Progenitor cell of endocrine pancreas (in vitro differentiated cells): ENCODE measurements around the gene SCAANT1. TPM values are rescaled to one million over a fixed set of nuclear protein-coding genes. Genes with fewer than 3 reads are reported as not detected.

Experiments used
- DNase-seq: peaks from one replicate; pipeline ENCODE4 v3.0.0; 2021; ENCODE audit warnings: low spot score; ENCODE audit not compliant: unreplicated experiment
- H3K27ac Mint-ChIP-seq: 2 replicates; pipeline ENCODE4 v1.8.0; 2021; ENCODE audit warnings: mild to moderate bottlenecking, moderate library complexity, mixed read lengths
- H3K27me3 Mint-ChIP-seq: 2 replicates; pipeline ENCODE4 v1.8.0; 2021; ENCODE audit warnings: mixed read lengths
- H3K36me3 Mint-ChIP-seq: 2 replicates; pipeline ENCODE4 v1.8.0; 2022; ENCODE audit warnings: mixed read lengths; ENCODE audit not compliant: insufficient read depth
- H3K4me1 Mint-ChIP-seq: 2 replicates; pipeline ENCODE4 v1.8.0; 2021; ENCODE audit warnings: low read depth, mixed read lengths
- H3K4me3 Mint-ChIP-seq: 2 replicates; pipeline ENCODE4 v1.8.0; 2021; ENCODE audit warnings: low read depth, mild to moderate bottlenecking, moderate library complexity, mixed read lengths
- H3K9me3 Mint-ChIP-seq: 2 replicates; pipeline ENCODE4 v1.8.0; 2021; ENCODE audit warnings: low read depth, mixed read lengths
- total RNA-seq: library from RNA; stranded (reverse); gene quantifications from 2 replicates; pipeline ENCODE4 v1.2.1, GENCODE V29; 2021
- TF ChIP-seq, protein P1 (sequence below): fragments of 200-600 bp; sonication (generic); IDR thresholded peaks from one replicate; pipeline ENCODE4 v1.5.0; 2021; ENCODE audit warnings: antibody characterized with exemption, mild to moderate bottlenecking; ENCODE audit not compliant: unreplicated experiment

SCAANT1 gene
- total RNA-seq, 1 donor from 2014 or later: not detected

GRCh38 chr3:63955036-63955650 is 43.0 kb upstream of the SCAANT1 start:
- Mint-ChIP-seq H3K9me3 (no peaks in the 10 kb centered on the region), H3K4me3 (peak overlapping the region; percentile 59), H3K27ac (peak overlapping the region; percentile 94), H3K4me1 (peaks cover 57% of the 10 kb centered on the region), H3K36me3 (peaks cover 4% of the 10 kb centered on the region), H3K27me3 (no peaks in the 10 kb centered on the region)
- DNase-seq: no peak
- TF ChIP-seq, protein P1, sequence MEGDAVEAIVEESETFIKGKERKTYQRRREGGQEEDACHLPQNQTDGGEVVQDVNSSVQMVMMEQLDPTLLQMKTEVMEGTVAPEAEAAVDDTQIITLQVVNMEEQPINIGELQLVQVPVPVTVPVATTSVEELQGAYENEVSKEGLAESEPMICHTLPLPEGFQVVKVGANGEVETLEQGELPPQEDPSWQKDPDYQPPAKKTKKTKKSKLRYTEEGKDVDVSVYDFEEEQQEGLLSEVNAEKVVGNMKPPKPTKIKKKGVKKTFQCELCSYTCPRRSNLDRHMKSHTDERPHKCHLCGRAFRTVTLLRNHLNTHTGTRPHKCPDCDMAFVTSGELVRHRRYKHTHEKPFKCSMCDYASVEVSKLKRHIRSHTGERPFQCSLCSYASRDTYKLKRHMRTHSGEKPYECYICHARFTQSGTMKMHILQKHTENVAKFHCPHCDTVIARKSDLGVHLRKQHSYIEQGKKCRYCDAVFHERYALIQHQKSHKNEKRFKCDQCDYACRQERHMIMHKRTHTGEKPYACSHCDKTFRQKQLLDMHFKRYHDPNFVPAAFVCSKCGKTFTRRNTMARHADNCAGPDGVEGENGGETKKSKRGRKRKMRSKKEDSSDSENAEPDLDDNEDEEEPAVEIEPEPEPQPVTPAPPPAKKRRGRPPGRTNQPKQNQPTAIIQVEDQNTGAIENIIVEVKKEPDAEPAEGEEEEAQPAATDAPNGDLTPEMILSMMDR: no peak

DNA sequence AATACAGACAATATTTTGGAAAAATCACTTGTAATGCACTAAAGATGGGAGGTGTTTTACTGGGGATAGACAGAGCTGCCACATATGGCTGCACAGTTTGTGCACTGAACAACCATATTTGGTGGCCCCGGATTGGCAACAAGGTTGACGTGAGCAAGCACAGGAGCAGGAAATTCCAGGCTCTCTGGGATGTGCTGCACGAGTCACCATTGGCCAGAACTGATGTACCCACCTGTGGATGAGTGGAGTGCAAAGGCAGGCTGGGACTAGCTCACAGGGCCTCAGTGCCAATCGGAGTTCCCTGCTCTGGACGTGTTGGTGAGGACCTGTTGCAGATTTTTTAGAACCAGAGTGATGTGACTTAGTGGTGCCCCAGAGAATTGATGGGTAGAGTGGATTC is 42.0 kb upstream of the SCAANT1 start:
- Mint-ChIP-seq H3K36me3 (peaks cover 4% of the 10 kb centered on the region), H3K4me1 (peaks cover 51% of the 10 kb centered on the region), H3K27ac (peak overlapping the region; percentile 25), H3K4me3 (no peak overlapping the region), H3K9me3 (no peaks in the 10 kb centered on the region), H3K27me3 (no peaks in the 10 kb centered on the region)
- no peak for DNase-seq
- TF ChIP-seq, protein P1: no peak

GRCh38 chr3:63952248-63952594 is 40.0 kb upstream of the SCAANT1 start:
- TF ChIP-seq, protein P1: no peak
- Mint-ChIP-seq H3K4me3 (no peak overlapping the region), H3K36me3 (peaks cover 4% of the 10 kb centered on the region), H3K9me3 (no peaks in the 10 kb centered on the region), H3K27me3 (no peaks in the 10 kb centered on the region), H3K4me1 (peaks cover 47% of the 10 kb centered on the region), H3K27ac (no peak overlapping the region)
- no peak for DNase-seq

DNA sequence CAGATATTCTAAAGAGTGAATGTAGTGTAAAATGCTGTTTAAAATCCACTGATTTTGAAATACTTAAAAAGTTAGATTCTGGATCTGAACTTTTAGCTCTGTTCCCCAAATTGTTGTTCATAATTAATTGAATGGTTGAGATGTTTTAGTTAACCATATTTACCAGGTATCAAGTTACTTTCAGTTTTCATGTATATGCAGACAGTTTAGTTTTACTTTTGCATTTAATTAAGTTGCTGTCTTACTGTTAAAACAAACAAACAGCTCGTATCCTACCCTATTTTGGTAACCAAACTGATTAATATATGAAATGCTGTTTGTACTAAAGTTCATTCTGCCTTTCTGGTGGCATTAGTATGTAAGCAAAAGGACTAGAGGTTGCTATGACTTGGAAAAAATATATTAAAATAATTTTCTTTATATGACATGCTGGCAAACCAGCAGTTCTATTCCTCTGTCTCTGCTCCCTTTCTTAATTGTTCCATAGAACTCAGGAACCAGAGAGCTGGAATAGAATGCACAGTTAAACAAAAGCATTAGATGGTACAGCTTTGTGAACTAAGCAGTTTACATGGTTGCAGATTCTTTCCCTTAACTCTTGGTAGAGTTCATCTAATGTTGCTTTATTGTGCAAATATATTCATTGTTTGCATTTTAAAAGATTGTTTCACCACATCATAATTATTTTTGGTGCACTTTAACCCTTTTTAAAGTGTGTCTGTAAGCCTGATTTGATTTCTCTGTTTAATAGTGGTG is 39.5 kb upstream of the SCAANT1 start:
- H3K27ac Mint-ChIP-seq: no peak overlapping the region
- H3K4me1 Mint-ChIP-seq: peaks cover 45% of the 10 kb centered on the region
- H3K9me3 Mint-ChIP-seq: no peaks in the 10 kb centered on the region
- peaks cover 4% of the 10 kb centered on the region for H3K36me3 Mint-ChIP-seq
- no peak for DNase-seq
- no peak overlapping the region for H3K4me3 Mint-ChIP-seq
- no peaks in the 10 kb centered on the region for H3K27me3 Mint-ChIP-seq
- TF ChIP-seq, protein P1: no peak

DNA sequence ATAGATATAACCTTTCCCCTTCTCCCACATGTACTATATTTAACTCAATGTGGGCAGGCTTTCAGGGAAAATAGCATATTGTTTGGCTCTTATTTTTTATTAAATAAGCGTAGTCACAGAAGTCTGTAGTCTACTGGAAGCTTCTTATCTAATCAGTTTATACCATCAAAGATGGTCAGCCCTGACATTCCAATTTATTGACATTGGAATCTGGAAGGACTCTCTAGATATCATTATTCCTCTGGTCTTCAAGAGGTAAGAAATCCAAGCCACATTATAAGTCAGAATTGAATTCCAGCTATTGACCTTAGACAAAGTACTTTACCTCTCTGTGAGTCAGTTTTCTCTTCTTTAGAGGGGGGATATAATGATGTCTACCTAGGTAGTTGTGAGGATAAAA is 38.5 kb upstream of the SCAANT1 start:
- Mint-ChIP-seq H3K9me3 (no peaks in the 10 kb centered on the region), H3K27ac (no peak overlapping the region), H3K27me3 (no peaks in the 10 kb centered on the region), H3K4me3 (no peak overlapping the region), H3K36me3 (peaks cover 6% of the 10 kb centered on the region), H3K4me1 (peaks cover 45% of the 10 kb centered on the region)
- DNase-seq: no peak
- TF ChIP-seq, protein P1: no peak
